Keratinocyte (primary cell): ENCODE results near the gene PRRT2. TPM values are rescaled to one million over a fixed set of nuclear protein-coding genes. Genes with fewer than 3 reads are reported as not detected.

Source experiments
- DNase-seq: peaks from one replicate; pipeline ENCODE4 v3.0.0-alpha.2; 2011; ENCODE audit warnings: low read depth, missing footprints, low spot score
- FAIRE-seq: peaks from 2 replicates; lab custom pipeline; 2011; peaks lifted over from hg19 to GRCh38; lab: Jason Lieb, UNC
- H2AFZ ChIP-seq: 2 replicates; pipeline ENCODE4 v1.6.0; 2012; ENCODE audit warnings: low read length, control low read depth, inconsistent platforms; ENCODE audit not compliant: control insufficient read depth
- H3K27ac ChIP-seq: 2 replicates; pipeline ENCODE4 v1.5.1; 2011; ENCODE audit warnings: low read length; ENCODE audit not compliant: control insufficient read depth, insufficient read depth
- H3K27me3 ChIP-seq: 3 replicates; pipeline ENCODE4 v1.6.0; 2011; ENCODE audit warnings: low read length; ENCODE audit not compliant: control insufficient read depth, insufficient read depth; ENCODE audit errors: extremely low read depth
- H3K36me3 ChIP-seq, 2 experiments: 2 replicates in 1 of 2; 3 replicates in 1 of 2; pipeline ENCODE4 v1.5.1; 2011; ENCODE audit warnings: low read length in 2 of 2, mild to moderate bottlenecking in 1 of 2; ENCODE audit not compliant: control insufficient read depth in 2 of 2, insufficient read depth in 2 of 2; ENCODE audit errors: extremely low read depth in 1 of 2
- H3K4me1 ChIP-seq: 3 replicates; pipeline ENCODE4 v1.5.1; 2011; ENCODE audit warnings: low read length; ENCODE audit not compliant: control insufficient read depth, insufficient read depth; ENCODE audit errors: extremely low read depth
- H3K4me2 ChIP-seq: 3 replicates; pipeline ENCODE4 v1.6.0; 2011; ENCODE audit warnings: low read depth, low read length; ENCODE audit not compliant: control insufficient read depth, insufficient read depth; ENCODE audit errors: extremely low read depth
- H3K4me3 ChIP-seq, 3 experiments: fragments of 200-600 bp in 1 of 3; sonication (generic) in 1 of 3; 2 replicates in 2 of 3; 3 replicates in 1 of 3; pipeline ENCODE4 v1.5.1; 2011 to 2016; ENCODE audit warnings: low read length in 3 of 3, mild to moderate bottlenecking in 3 of 3, control low read depth in 2 of 3, inconsistent platforms in 1 of 3, low read depth in 1 of 3, mixed read lengths in 1 of 3, mixed run types in 1 of 3, moderate library complexity in 1 of 3; ENCODE audit not compliant: control insufficient read depth in 2 of 3, insufficient read depth in 2 of 3; ENCODE audit errors: extremely low read depth in 1 of 3
- H3K79me2 ChIP-seq: 2 replicates; pipeline ENCODE4 v1.6.0; 2012; ENCODE audit warnings: low read length; ENCODE audit not compliant: control insufficient read depth, insufficient read depth
- H3K9ac ChIP-seq: 3 replicates; pipeline ENCODE4 v1.6.0; 2011; ENCODE audit warnings: low read length; ENCODE audit not compliant: control insufficient read depth, insufficient read depth; ENCODE audit errors: extremely low read depth
- H3K9me1 ChIP-seq: 3 replicates; pipeline ENCODE4 v1.6.0; 2011; ENCODE audit warnings: low read length; ENCODE audit not compliant: control insufficient read depth, insufficient read depth; ENCODE audit errors: extremely low read depth
- H3K9me3 ChIP-seq: 2 replicates; pipeline ENCODE4 v1.5.1; 2012; ENCODE audit warnings: low read depth, low read length; ENCODE audit not compliant: control insufficient read depth
- H4K20me1 ChIP-seq: 3 replicates; pipeline ENCODE4 v1.6.0; 2011; ENCODE audit warnings: low read length; ENCODE audit not compliant: control insufficient read depth, insufficient read depth; ENCODE audit errors: extremely low read depth
- CTCF ChIP-seq, 3 experiments: IDR thresholded peaks in 1 of 3; conservative IDR thresholded peaks in 1 of 3; optimal IDR thresholded peaks in 1 of 3; 2 replicates in 2 of 3; 3 replicates in 1 of 3; pipeline versions ENCODE3 to v1.5.1; 2011; ENCODE audit warnings: low read length in 3 of 3, mild to moderate bottlenecking in 3 of 3, moderate library complexity in 2 of 3, control low read depth in 1 of 3, inconsistent platforms in 1 of 3; ENCODE audit not compliant: insufficient read depth in 2 of 3; ENCODE audit errors: extremely low read depth in 1 of 3
- EZH2 ChIP-seq: IDR thresholded peaks from one replicate; pipeline ENCODE4 v1.6.1; 2012; ENCODE audit warnings: inconsistent platforms, mild to moderate bottlenecking, low read length, moderate library complexity
- dilution Hi-C: fragments of 300-500 bp; cut with MboI; formaldehyde crosslinking; loops from one replicate; pipeline ENCODE4 v1.7.0; 2020; ENCODE audit warnings: low sequenced_read_pairs; ENCODE audit not compliant: extremely low pct_ligation_motif_present
- polyA plus RNA-seq, 5 experiments: library from polyadenylated mRNA; depleted of rRNA in 3 of 5; stranded (reverse) in 3 of 5; stranded (forward) in 1 of 5; unstranded in 1 of 5; fragments of >200 nt; gene quantifications; 1 replicate in 1 of 5; 2 replicates in 3 of 5; 3 replicates in 1 of 5; pipeline versions ENCODE4 v1.2.1 to v1.2.3, GENCODE V29; 2011 to 2012; ENCODE audit warnings: missing spikeins in 2 of 5, low read depth in 1 of 5, low replicate concordance in 1 of 5

PRRT2 gene
- polyA plus RNA-seq, 1 donor (not counting 4 experiments of a cell fraction or from before 2014, with no cell fraction given), result not detected

GRCh38 chr16:29820730-29821642, 9.0 kb downstream of the PRRT2 start:
- Histone ChIP-seq H3K4me2 (peak overlapping the region; percentile 98), H3K27me3 (no peaks in the 10 kb centered on the region), H2AFZ (no peak overlapping the region), H3K79me2 (peaks cover 69% of the 10 kb centered on the region), H3K27ac (peak overlapping the region; percentile 89), H3K9me1 (peaks cover 6% of the 10 kb centered on the region), H4K20me1 (no peaks in the 10 kb centered on the region), H3K4me1 (peaks cover 64% of the 10 kb centered on the region), H3K9ac (peak overlapping the region; percentile 76), H3K9me3 (no peaks in the 10 kb centered on the region), H3K4me3 (peak overlapping the region; percentile 71 to 75 (median 74)), H3K36me3 (peaks cover 2 to 10% of the 10 kb centered on the region in 2 experiments)
- DNase-seq (no peak), FAIRE-seq (no peak)
- TF ChIP-seq EZH2, result no peak
- no peak for TF ChIP-seq CTCF (optimal IDR thresholded peaks at IDR 0.05 in 1 of 3, IDR thresholded peaks at IDR 0.05 in 1 of 3, conservative IDR thresholded peaks at IDR 0.05 in 1 of 3; ENCODE audit: extremely low read depth in 1 of 3, insufficient read depth in 2 of 3, low read length in 3 of 3)
- dilution Hi-C loops, result no loop called here

- Histone ChIP-seq H3K79me2 (peaks cover 74% of the 10 kb centered on the region), H3K4me1 (peaks cover 64% of the 10 kb centered on the region), H3K4me2 (peak overlapping the region; percentile 98), H3K9ac (peak overlapping the region; percentile 76), H3K9me1 (peaks cover 6% of the 10 kb centered on the region), H3K4me3 (peak overlapping the region; percentile 71 to 75 (median 74)), H4K20me1 (no peaks in the 10 kb centered on the region), H3K9me3 (no peaks in the 10 kb centered on the region), H3K36me3 (peaks cover 5 to 10% of the 10 kb centered on the region in 2 experiments), H3K27ac (peak overlapping the region; percentile 89), H3K27me3 (no peaks in the 10 kb centered on the region), H2AFZ (no peak overlapping the region)
- no peak for DNase-seq
- TF ChIP-seq EZH2 (no peak), CTCF (optimal IDR thresholded peaks at IDR 0.05 in 1 of 3, IDR thresholded peaks at IDR 0.05 in 1 of 3, conservative IDR thresholded peaks at IDR 0.05 in 1 of 3; ENCODE audit: extremely low read depth in 1 of 3, insufficient read depth in 2 of 3, low read length in 3 of 3) (no peak)
- dilution Hi-C loops, result no loop called here
- FAIRE-seq, result no peak
Observed at GRCh38 chr16:29821643-29822115, 9.7 kb downstream of the PRRT2 start.
